H1 (cell line): ENCODE results near the gene COLEC12. TPM values are rescaled to one million over a fixed set of nuclear protein-coding genes. Genes with fewer than 3 reads are reported as not detected.

Source experiments
- CTCF ChIA-PET: fragments of 300-600 bp; sonication (Branson Sonifier 250); formaldehyde crosslinking; loops from one replicate; lab custom pipeline; 2021; ENCODE audit not compliant: partially characterized antibody; lab: Charles Lee
- POLR2A ChIA-PET: fragments of 300-600 bp; sonication (Branson Sonifier 250); formaldehyde crosslinking; loops from one replicate; lab custom pipeline; 2021; ENCODE audit warnings: inconsistent platforms; ENCODE audit not compliant: partially characterized antibody; lab: Charles Lee
- DNase-seq, 2 experiments: peaks; one replicate each; pipeline versions ENCODE4 v3.0.0 to v3.0.0-alpha.2; 2010 to 2022; ENCODE audit warnings: low spot score in 2 of 2, low read depth in 1 of 2, mixed read lengths in 1 of 2
- FAIRE-seq: peaks from 2 replicates; lab custom pipeline; 2011; peaks lifted over from hg19 to GRCh38; lab: Jason Lieb, UNC
- H2AFZ ChIP-seq: 2 replicates; pipeline ENCODE4 v1.8.1; 2012; ENCODE audit warnings: low read length, inconsistent platforms
- H2AK5ac ChIP-seq: 2 replicates; pipeline ENCODE4 v1.6.1; 2013; ENCODE audit warnings: low read depth, low read length
- H2BK120ac ChIP-seq: replicated peaks from 2 replicates; pipeline ENCODE3; 2013; ENCODE audit warnings: low read depth, low read length, inconsistent platforms
- H2BK12ac ChIP-seq: 2 replicates; pipeline ENCODE4 v1.6.1; 2013; ENCODE audit warnings: low read depth, low read length
- H2BK15ac ChIP-seq: 2 replicates; pipeline ENCODE4 v1.6.1; 2013; ENCODE audit warnings: low read length
- H2BK20ac ChIP-seq: 2 replicates; pipeline ENCODE4 v1.6.1; 2013; ENCODE audit warnings: low read length
- H2BK5ac ChIP-seq: 2 replicates; pipeline ENCODE4 v1.6.1; 2013; ENCODE audit warnings: low read depth, low read length
- H3K14ac ChIP-seq: 2 replicates; pipeline ENCODE4 v1.6.1; 2013; ENCODE audit warnings: inconsistent platforms; ENCODE audit not compliant: insufficient read length
- H3K18ac ChIP-seq: 2 replicates; pipeline ENCODE4 v1.6.1; 2013; ENCODE audit warnings: low read length; ENCODE audit errors: extremely low read depth
- H3K23ac ChIP-seq: 2 replicates; pipeline ENCODE4 v1.6.1; 2013; ENCODE audit warnings: inconsistent platforms; ENCODE audit not compliant: insufficient read length
- H3K23me2 ChIP-seq: 2 replicates; pipeline ENCODE4 v1.6.1; 2013; ENCODE audit warnings: low read depth, low read length
- H3K27ac ChIP-seq: 2 replicates; pipeline ENCODE4 v1.6.1; 2011; ENCODE audit warnings: low read depth, low read length, inconsistent platforms
- H3K27me3 ChIP-seq, 4 experiments: replicated peaks in 1 of 4; 1 replicate in 1 of 4; 2 replicates in 3 of 4; pipeline versions ENCODE4 v1.6.1 to v1.8.1; 2011 to 2013; ENCODE audit warnings: low read length in 3 of 4, mild to moderate bottlenecking in 3 of 4, inconsistent platforms in 2 of 4, mixed read lengths in 2 of 4, moderate library complexity in 1 of 4; ENCODE audit not compliant: control insufficient read depth in 3 of 4, insufficient read depth in 3 of 4; ENCODE audit errors: extremely low read depth in 1 of 4
- H3K36me3 ChIP-seq, 4 experiments: 2 replicates each; pipeline versions ENCODE4 v1.6.1 to v1.8.1; 2011 to 2013; ENCODE audit warnings: mild to moderate bottlenecking in 4 of 4, low read length in 3 of 4, moderate library complexity in 2 of 4, control low read depth in 1 of 4, inconsistent platforms in 1 of 4; ENCODE audit not compliant: insufficient read depth in 4 of 4, control insufficient read depth in 2 of 4
- H3K4ac ChIP-seq: replicated peaks from 2 replicates; pipeline ENCODE3; 2013; ENCODE audit warnings: low read length, low read depth, mixed read lengths, inconsistent platforms; ENCODE audit not compliant: insufficient read length
- H3K4me1 ChIP-seq, 4 experiments: replicated peaks in 1 of 4; 1 replicate in 1 of 4; 2 replicates in 3 of 4; pipeline versions ENCODE4 v1.6.1 to v1.8.1; 2011 to 2013; ENCODE audit warnings: low read length in 3 of 4, inconsistent platforms in 2 of 4, mixed read lengths in 1 of 4; ENCODE audit not compliant: insufficient read depth in 4 of 4, control insufficient read depth in 3 of 4
- H3K4me2 ChIP-seq, 2 experiments: 2 replicates each; pipeline versions ENCODE4 v1.6.1 to v1.8.1; 2011 to 2013; ENCODE audit warnings: low read depth in 2 of 2, low read length in 2 of 2, control low read depth in 1 of 2, inconsistent platforms in 1 of 2, mild to moderate bottlenecking in 1 of 2; ENCODE audit not compliant: insufficient read depth in 1 of 2
- H3K4me3 ChIP-seq, 4 experiments: fragments of 200-600, 300-600 bp in 1 of 4; sonication (generic), shearing (Covaris generic), sonication (Bioruptor Twin) in 1 of 4; 2 replicates each; pipeline versions ENCODE4 v1.5.1 to v1.8.1; 2011 to 2016; ENCODE audit warnings: low read length in 4 of 4, low read depth in 3 of 4, control low read depth in 2 of 4, inconsistent platforms in 2 of 4, mild to moderate bottlenecking in 2 of 4, mixed read lengths in 1 of 4, moderate library complexity in 1 of 4; ENCODE audit not compliant: insufficient read depth in 2 of 4; ENCODE audit errors: extremely low read depth in 1 of 4
- H3K56ac ChIP-seq: replicated peaks from 2 replicates; pipeline ENCODE3; 2013; ENCODE audit warnings: low read depth, mild to moderate bottlenecking, mixed read lengths, low read length, inconsistent platforms; ENCODE audit not compliant: insufficient read length
- H3K79me1 ChIP-seq: 2 replicates; pipeline ENCODE4 v1.6.1; 2013; ENCODE audit warnings: low read depth, low read length, control low read depth
- H3K79me2 ChIP-seq, 2 experiments: 2 replicates each; pipeline versions ENCODE4 v1.6.1 to v1.8.1; 2012 to 2013; ENCODE audit warnings: low read length in 2 of 2, mild to moderate bottlenecking in 2 of 2, inconsistent platforms in 1 of 2; ENCODE audit not compliant: insufficient read depth in 2 of 2, control insufficient read depth in 1 of 2
- H3K9ac ChIP-seq, 4 experiments: replicated peaks in 1 of 4; 1 replicate in 1 of 4; 2 replicates in 3 of 4; pipeline versions ENCODE4 v1.6.1 to v1.8.1; 2011 to 2013; ENCODE audit warnings: low read depth in 3 of 4, low read length in 3 of 4, control low read depth in 2 of 4, mild to moderate bottlenecking in 2 of 4, moderate library complexity in 2 of 4, inconsistent platforms in 1 of 4; ENCODE audit errors: extremely low read depth in 1 of 4
- H3K9me3 ChIP-seq, 2 experiments: 2 replicates each; pipeline versions ENCODE4 v1.6.1 to v1.8.1; 2012 to 2013; ENCODE audit warnings: mild to moderate bottlenecking in 2 of 2, moderate library complexity in 2 of 2, control low read depth in 1 of 2, inconsistent platforms in 1 of 2, low read depth in 1 of 2, low read length in 1 of 2, mixed read lengths in 1 of 2; ENCODE audit not compliant: insufficient read depth in 2 of 2
- H4K20me1 ChIP-seq, 2 experiments: replicated peaks in 1 of 2; 2 replicates each; pipeline versions ENCODE3 to v1.8.1; 2011 to 2013; ENCODE audit warnings: inconsistent platforms in 2 of 2, low read length in 2 of 2, mild to moderate bottlenecking in 1 of 2; ENCODE audit not compliant: insufficient read depth in 2 of 2, control insufficient read depth in 1 of 2
- H4K5ac ChIP-seq: 2 replicates; pipeline ENCODE4 v1.6.1; 2013; ENCODE audit warnings: low read length, low read depth, mixed read lengths, inconsistent platforms; ENCODE audit not compliant: insufficient read length
- H4K8ac ChIP-seq: 2 replicates; pipeline ENCODE4 v1.8.0; 2013; ENCODE audit warnings: mild to moderate bottlenecking, moderate library complexity, low read length, inconsistent platforms; ENCODE audit not compliant: insufficient read depth; ENCODE audit errors: extremely low read depth
- H4K91ac ChIP-seq: replicated peaks from 2 replicates; pipeline ENCODE3; 2013; ENCODE audit warnings: low read length, mixed read lengths, inconsistent platforms; ENCODE audit not compliant: insufficient read length
- KDM1A ChIP-seq: fragments of 200-600, 300-600 bp; sonication (generic); IDR thresholded peaks from 2 replicates; pipeline ENCODE4 v1.7.1; 2016; ENCODE audit warnings: mild to moderate bottlenecking, low read length, borderline replicate concordance
- NANOG ChIP-seq: IDR thresholded peaks from 2 replicates; pipeline ENCODE4 v1.6.1; 2011; ENCODE audit warnings: low read length, low read depth, mild to moderate bottlenecking, inconsistent platforms; ENCODE audit not compliant: insufficient read depth, poor library complexity, severe bottlenecking
- POLR2A ChIP-seq, 2 experiments: IDR thresholded peaks; 1 replicate in 1 of 2; 2 replicates in 1 of 2; pipeline ENCODE4 v1.6.1; 2011; ENCODE audit warnings: low read depth in 2 of 2, low read length in 2 of 2, mild to moderate bottlenecking in 2 of 2; ENCODE audit errors: control extremely low read depth in 1 of 2
- SP1 ChIP-seq: IDR thresholded peaks from 2 replicates; pipeline ENCODE4 v1.6.1; 2011; ENCODE audit warnings: low read depth, low read length
- TCF12 ChIP-seq: IDR thresholded peaks from 2 replicates; pipeline ENCODE4 v1.6.1; 2011; ENCODE audit warnings: low read depth, mild to moderate bottlenecking, low read length
- WGBS, 2 experiments: shearing (Covaris generic) in 1 of 2; methylation state at CpG; one replicate each; pipeline versions ENCODE4 v1.1.6 to v1.1.7; 2013 to 2015; ENCODE audit warnings: low lambda C conversion rate in 2 of 2, mixed read lengths in 2 of 2, inconsistent platforms in 1 of 2, low coverage in 1 of 2, missing lambda C conversion rate in 1 of 2; ENCODE audit not compliant: insufficient replicate concordance in 2 of 2, insufficient coverage in 1 of 2, insufficient read length in 1 of 2; ENCODE audit errors: extremely low coverage in 1 of 2, missing lambda C conversion rate in 1 of 2; 5-methylcytosine and 5-hydroxymethylcytosine counted together
- polyA plus RNA-seq, 7 experiments: library from polyadenylated mRNA; depleted of rRNA in 3 of 7; stranded (reverse) in 5 of 7; unstranded in 2 of 7; fragments of >200 nt in 5 of 7; fragments of 200-250 nt in 2 of 7; gene quantifications; 1 replicate in 5 of 7; 2 replicates in 1 of 7; 4 replicates in 1 of 7; pipeline versions ENCODE4 v1.2.1 to v1.2.3, GENCODE V29; 2011 to 2013; ENCODE audit warnings: missing spikeins in 2 of 7, mixed read lengths in 2 of 7
- total RNA-seq: library from RNA; stranded (reverse); fragmentation: NEBNext Ultra II Directional; extraction: Animal tissue kit (Norgen Biotek cat#: 25700); gene quantifications from 2 replicates; pipeline ENCODE4 v1.2.1, GENCODE V29; 2021

The COLEC12 gene
- total and polyA plus RNA-seq, 2 of the 8 experiments (the other 6 are each of a cell fraction or from before 2014, with no cell fraction given): 0.44 to 2.3 TPM

DNA sequence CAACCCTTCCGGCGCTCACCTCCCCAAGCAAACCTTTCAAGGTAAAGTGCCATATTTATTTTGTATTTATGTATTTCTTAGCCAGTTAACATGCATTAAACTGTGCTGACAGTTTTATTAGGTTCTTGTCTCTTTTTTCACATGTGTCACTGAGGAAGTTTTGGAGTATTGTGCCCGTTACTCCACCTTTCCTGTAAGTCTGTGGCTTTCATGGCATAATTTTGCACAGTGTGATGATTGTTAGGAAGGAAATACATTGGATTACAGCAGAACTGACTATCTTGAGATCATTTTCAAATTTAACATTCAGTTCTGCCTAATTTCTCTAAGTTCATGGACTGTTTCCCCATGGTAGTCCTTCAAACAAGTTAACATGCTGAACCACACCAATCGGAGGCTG lies 67.7 kb downstream of the COLEC12 start:
- Histone ChIP-seq H2BK12ac (no peak overlapping the region), H2AK5ac (no peak overlapping the region), H2AFZ (no peak overlapping the region), H3K4me1 (no peaks in the 10 kb centered on the region), H4K8ac (no peak overlapping the region), H2BK20ac (no peak overlapping the region), H3K36me3 (no peaks in the 10 kb centered on the region), H3K18ac (no peak overlapping the region), H3K56ac (no peak overlapping the region), H3K79me1 (no peaks in the 10 kb centered on the region), H3K27ac (no peak overlapping the region), H3K9ac (no peak overlapping the region), H3K9me3 (peaks cover 0 to 4% of the 10 kb centered on the region in 2 experiments; a peak in 1 of 4 replicates), H3K4me2 (no peak overlapping the region), H3K23ac (no peak overlapping the region), H3K4me3 (no peak overlapping the region), H3K79me2 (no peaks in the 10 kb centered on the region), H2BK15ac (no peak overlapping the region), H3K23me2 (no peaks in the 10 kb centered on the region), H2BK120ac (no peak overlapping the region), H4K20me1 (no peaks in the 10 kb centered on the region), H4K5ac (no peak overlapping the region), H3K14ac (no peak overlapping the region), H3K4ac (no peak overlapping the region), H4K91ac (no peak overlapping the region), H3K27me3 (no peaks in the 10 kb centered on the region), H2BK5ac (no peak overlapping the region)
- DNase-seq (no peak), FAIRE-seq (no peak)
- POLR2A ChIA-PET: interaction anchor here (0.8 kb wide), 1 partner anchor 27 kb away, joined by 3 read pairs; no protein-coding TSS in a partner anchor
- CTCF ChIA-PET: interaction anchor here (0.8 to 1.2 kb wide), 2 partner anchors 12 to 175 kb away, joined by 3 read pairs; no protein-coding TSS in a partner anchor
- 88% methylated on average over 4 of the region's 4 CpGs; no CpG with 5 or more reads in 1 of the 2 experiments for WGBS, 2 experiments
- no peak for TF ChIP-seq SP1
- no peak for TF ChIP-seq TCF12
- no peak for TF ChIP-seq NANOG
- no peak for TF ChIP-seq POLR2A (IDR thresholded peaks at IDR 0.05; ENCODE audit: control extremely low read depth in 1 of 2, low read depth in 2 of 2, low read length in 2 of 2)
- TF ChIP-seq KDM1A: no peak
